HepG2 (cell line): ENCODE results near the gene MRPL28. TPM values are rescaled to one million over a fixed set of nuclear protein-coding genes. Genes with fewer than 3 reads are reported as not detected.

Source experiments
- ATF7 ChIP-seq, 2 experiments: fragments of 450-650 bp in 1 of 2; sonication (generic) in 1 of 2; formaldehyde crosslinking in 1 of 2; IDR thresholded peaks; 2 replicates each; pipeline versions ENCODE4 v1.4.0 to v1.6.1; 2016 to 2020; ENCODE audit warnings: antibody characterized with exemption in 1 of 2, mild to moderate bottlenecking in 1 of 2, missing genetic modification reagents in 1 of 2
- NCOR1 ChIP-seq: fragments of 200-600 bp; sonication (generic); IDR thresholded peaks from 2 replicates; pipeline ENCODE4 v1.7.0; 2017; ENCODE audit warnings: antibody characterized with exemption, low read length, borderline replicate concordance
- RFX3 ChIP-seq: IDR thresholded peaks from 2 replicates; pipeline ENCODE4 v1.6.1; 2016; ENCODE audit warnings: missing biosample characterization, missing genetic modification reagents
- SAP130 ChIP-seq: IDR thresholded peaks from 2 replicates; pipeline ENCODE4 v1.6.1; 2016; ENCODE audit warnings: low read depth
- ZEB1 ChIP-seq: IDR thresholded peaks from 2 replicates; pipeline ENCODE4 v1.6.1; 2012; ENCODE audit warnings: mild to moderate bottlenecking, low read depth, inconsistent platforms; ENCODE audit not compliant: insufficient replicate concordance
- polyA plus RNA-seq, 8 experiments: library from polyadenylated mRNA; depleted of rRNA in 3 of 8; stranded (reverse) in 7 of 8; unstranded in 1 of 8; fragments of >200 nt; fragmentation: Illumina TruSeq in 4 of 8; extraction: Trizol in 4 of 8; gene quantifications; 2 replicates each; pipeline versions ENCODE4 v1.2.1 to v1.2.3, GENCODE V29; 2011 to 2016; ENCODE audit warnings: low read depth in 4 of 8, missing spikeins in 1 of 8, mixed read lengths in 1 of 8; ENCODE audit not compliant: insufficient read depth in 1 of 8
- total RNA-seq, 5 experiments: library from RNA; depleted of rRNA; stranded (reverse); fragments of >200 nt; fragmentation: Illumina TruSeq; extraction: Trizol; gene quantifications; 2 replicates each; pipeline ENCODE4 v1.2.3, GENCODE V29; 2016; ENCODE audit warnings: low read depth in 1 of 5
- TF ChIP-seq, protein P1 (sequence below): sonication (generic); formaldehyde crosslinking; IDR thresholded peaks from 2 replicates; pipeline ENCODE4 v1.5.0; 2020; ENCODE audit warnings: mild to moderate bottlenecking, missing genetic modification reagents
- TF ChIP-seq, protein P2 (sequence below): sonication (generic); formaldehyde crosslinking; IDR thresholded peaks from 2 replicates; pipeline ENCODE4 v1.5.1; 2020; ENCODE audit warnings: mild to moderate bottlenecking, moderate library complexity, missing genetic modification reagents
- TF ChIP-seq, protein P3 (sequence below): sonication (generic); formaldehyde crosslinking; IDR thresholded peaks from 2 replicates; pipeline ENCODE4 v1.8.0; 2022; ENCODE audit warnings: missing genetic modification reagents, low read depth, mild to moderate bottlenecking, borderline replicate concordance
- TF ChIP-seq, protein P4 (sequence below): sonication (generic); formaldehyde crosslinking; conservative IDR thresholded peaks from 2 replicates; pipeline ENCODE4 v1.8.0; 2022; ENCODE audit warnings: low read depth, missing genetic modification reagents
- TF ChIP-seq, protein P5 (sequence below): sonication (generic); formaldehyde crosslinking; IDR thresholded peaks from 2 replicates; pipeline ENCODE4 v1.4.0; 2020; ENCODE audit warnings: missing genetic modification reagents
- TF ChIP-seq, protein P6 (sequence below): IDR thresholded peaks from 2 replicates; pipeline ENCODE4 v1.6.1; 2016; ENCODE audit warnings: mild to moderate bottlenecking, missing biosample characterization, missing genetic modification reagents
- TF ChIP-seq, protein P7 (sequence below): sonication (generic); formaldehyde crosslinking; IDR thresholded peaks from 2 replicates; pipeline ENCODE4 v1.5.0; 2020; ENCODE audit warnings: missing genetic modification reagents
- TF ChIP-seq, protein P8 (sequence below): sonication (generic); formaldehyde crosslinking; IDR thresholded peaks from 2 replicates; pipeline ENCODE4 v1.4.0; 2020; ENCODE audit warnings: missing genetic modification reagents

MRPL28 gene
- total and polyA plus RNA-seq, 2 of the 13 experiments (the other 11 are each of a cell fraction or from before 2014, with no cell fraction given), result 114 to 135 TPM

DNA sequence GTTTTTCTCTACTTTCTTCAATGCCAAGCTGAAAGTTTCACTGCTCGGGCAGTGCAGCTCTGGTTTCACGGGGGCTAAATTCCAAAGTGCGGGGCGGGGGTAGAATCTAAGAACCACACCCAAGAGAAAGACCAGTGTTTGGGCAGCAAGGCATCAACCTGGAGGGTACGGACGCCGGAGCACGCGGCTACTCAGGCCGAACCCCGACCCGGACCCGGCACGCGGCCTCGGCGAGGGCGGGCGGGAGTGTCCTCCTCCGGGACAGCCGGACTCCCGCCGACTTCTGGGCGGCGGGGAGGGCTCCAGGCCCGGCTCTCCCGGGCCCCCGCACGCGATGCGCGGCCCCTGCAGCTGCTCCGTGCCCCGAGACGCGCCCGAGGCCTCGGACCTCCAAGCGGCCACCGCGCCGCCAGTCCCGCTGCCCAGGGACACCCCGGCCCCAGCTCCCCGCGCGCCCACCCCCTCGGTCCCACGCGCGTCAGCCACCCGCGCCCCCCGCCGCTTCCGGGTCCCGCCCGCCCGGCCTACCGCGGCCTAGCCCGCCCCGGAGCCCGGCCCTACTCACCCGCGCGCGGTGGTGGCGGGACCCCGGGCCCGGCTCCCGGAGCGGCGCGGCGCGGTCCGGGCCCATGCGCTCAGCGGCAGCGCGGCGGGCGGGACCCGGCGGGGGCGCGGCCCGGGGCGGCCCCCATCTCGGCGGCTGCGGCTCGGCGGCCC lies 18.4 kb downstream of the MRPL28 start (continued):
- TF ChIP-seq, protein P1, sequence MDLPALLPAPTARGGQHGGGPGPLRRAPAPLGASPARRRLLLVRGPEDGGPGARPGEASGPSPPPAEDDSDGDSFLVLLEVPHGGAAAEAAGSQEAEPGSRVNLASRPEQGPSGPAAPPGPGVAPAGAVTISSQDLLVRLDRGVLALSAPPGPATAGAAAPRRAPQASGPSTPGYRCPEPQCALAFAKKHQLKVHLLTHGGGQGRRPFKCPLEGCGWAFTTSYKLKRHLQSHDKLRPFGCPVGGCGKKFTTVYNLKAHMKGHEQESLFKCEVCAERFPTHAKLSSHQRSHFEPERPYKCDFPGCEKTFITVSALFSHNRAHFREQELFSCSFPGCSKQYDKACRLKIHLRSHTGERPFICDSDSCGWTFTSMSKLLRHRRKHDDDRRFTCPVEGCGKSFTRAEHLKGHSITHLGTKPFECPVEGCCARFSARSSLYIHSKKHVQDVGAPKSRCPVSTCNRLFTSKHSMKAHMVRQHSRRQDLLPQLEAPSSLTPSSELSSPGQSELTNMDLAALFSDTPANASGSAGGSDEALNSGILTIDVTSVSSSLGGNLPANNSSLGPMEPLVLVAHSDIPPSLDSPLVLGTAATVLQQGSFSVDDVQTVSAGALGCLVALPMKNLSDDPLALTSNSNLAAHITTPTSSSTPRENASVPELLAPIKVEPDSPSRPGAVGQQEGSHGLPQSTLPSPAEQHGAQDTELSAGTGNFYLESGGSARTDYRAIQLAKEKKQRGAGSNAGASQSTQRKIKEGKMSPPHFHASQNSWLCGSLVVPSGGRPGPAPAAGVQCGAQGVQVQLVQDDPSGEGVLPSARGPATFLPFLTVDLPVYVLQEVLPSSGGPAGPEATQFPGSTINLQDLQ (CRISPR knock-in tag), result no peak
- TF ChIP-seq ATF7 (IDR thresholded peaks at IDR 0.05) (no peak), ATF7 (CRISPR knock-in tag; IDR thresholded peaks at IDR 0.05) (no peak), RFX3 (CRISPR knock-in tag) (no peak), SAP130 (CRISPR knock-in tag) (peak; percentile 40), ZEB1 (no peak), NCOR1 (no peak)
- TF ChIP-seq, protein P2, sequence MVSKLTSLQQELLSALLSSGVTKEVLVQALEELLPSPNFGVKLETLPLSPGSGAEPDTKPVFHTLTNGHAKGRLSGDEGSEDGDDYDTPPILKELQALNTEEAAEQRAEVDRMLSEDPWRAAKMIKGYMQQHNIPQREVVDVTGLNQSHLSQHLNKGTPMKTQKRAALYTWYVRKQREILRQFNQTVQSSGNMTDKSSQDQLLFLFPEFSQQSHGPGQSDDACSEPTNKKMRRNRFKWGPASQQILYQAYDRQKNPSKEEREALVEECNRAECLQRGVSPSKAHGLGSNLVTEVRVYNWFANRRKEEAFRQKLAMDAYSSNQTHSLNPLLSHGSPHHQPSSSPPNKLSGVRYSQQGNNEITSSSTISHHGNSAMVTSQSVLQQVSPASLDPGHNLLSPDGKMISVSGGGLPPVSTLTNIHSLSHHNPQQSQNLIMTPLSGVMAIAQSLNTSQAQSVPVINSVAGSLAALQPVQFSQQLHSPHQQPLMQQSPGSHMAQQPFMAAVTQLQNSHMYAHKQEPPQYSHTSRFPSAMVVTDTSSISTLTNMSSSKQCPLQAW (CRISPR knock-in tag), result no peak
- TF ChIP-seq, protein P3, sequence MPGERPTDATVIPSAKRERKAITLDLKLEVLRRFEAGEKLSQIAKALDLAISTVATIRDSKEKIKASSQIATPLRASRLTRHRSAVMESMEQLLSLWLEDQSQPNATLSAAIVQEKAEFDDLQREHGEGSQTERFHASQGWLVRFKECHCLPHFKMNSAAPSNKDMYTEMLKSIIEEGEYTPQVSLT, result no peak
- TF ChIP-seq, protein P4, sequence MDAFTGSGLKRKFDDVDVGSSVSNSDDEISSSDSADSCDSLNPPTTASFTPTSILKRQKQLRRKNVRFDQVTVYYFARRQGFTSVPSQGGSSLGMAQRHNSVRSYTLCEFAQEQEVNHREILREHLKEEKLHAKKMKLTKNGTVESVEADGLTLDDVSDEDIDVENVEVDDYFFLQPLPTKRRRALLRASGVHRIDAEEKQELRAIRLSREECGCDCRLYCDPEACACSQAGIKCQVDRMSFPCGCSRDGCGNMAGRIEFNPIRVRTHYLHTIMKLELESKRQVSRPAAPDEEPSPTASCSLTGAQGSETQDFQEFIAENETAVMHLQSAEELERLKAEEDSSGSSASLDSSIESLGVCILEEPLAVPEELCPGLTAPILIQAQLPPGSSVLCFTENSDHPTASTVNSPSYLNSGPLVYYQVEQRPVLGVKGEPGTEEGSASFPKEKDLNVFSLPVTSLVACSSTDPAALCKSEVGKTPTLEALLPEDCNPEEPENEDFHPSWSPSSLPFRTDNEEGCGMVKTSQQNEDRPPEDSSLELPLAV (CRISPR knock-in tag), result no peak
- TF ChIP-seq, protein P5, sequence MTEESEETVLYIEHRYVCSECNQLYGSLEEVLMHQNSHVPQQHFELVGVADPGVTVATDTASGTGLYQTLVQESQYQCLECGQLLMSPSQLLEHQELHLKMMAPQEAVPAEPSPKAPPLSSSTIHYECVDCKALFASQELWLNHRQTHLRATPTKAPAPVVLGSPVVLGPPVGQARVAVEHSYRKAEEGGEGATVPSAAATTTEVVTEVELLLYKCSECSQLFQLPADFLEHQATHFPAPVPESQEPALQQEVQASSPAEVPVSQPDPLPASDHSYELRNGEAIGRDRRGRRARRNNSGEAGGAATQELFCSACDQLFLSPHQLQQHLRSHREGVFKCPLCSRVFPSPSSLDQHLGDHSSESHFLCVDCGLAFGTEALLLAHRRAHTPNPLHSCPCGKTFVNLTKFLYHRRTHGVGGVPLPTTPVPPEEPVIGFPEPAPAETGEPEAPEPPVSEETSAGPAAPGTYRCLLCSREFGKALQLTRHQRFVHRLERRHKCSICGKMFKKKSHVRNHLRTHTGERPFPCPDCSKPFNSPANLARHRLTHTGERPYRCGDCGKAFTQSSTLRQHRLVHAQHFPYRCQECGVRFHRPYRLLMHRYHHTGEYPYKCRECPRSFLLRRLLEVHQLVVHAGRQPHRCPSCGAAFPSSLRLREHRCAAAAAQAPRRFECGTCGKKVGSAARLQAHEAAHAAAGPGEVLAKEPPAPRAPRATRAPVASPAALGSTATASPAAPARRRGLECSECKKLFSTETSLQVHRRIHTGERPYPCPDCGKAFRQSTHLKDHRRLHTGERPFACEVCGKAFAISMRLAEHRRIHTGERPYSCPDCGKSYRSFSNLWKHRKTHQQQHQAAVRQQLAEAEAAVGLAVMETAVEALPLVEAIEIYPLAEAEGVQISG (CRISPR knock-in tag), result no peak
- TF ChIP-seq, protein P6, sequence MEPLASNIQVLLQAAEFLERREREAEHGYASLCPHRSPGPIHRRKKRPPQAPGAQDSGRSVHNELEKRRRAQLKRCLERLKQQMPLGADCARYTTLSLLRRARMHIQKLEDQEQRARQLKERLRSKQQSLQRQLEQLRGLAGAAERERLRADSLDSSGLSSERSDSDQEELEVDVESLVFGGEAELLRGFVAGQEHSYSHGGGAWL (CRISPR knock-in tag), result peak; percentile 57
- TF ChIP-seq, protein P7, sequence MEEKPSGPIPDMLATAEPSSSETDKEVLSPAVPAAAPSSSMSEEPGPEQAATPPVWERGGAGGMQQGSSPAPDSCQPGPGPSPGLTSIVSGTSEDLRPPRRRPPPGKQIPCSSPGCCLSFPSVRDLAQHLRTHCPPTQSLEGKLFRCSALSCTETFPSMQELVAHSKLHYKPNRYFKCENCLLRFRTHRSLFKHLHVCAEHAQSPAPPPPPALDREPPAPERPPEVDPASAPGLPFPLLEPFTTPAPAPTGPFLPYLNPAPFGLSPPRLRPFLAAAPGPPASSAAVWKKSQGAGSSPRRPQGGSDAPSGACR, result no peak
- TF ChIP-seq, protein P8, sequence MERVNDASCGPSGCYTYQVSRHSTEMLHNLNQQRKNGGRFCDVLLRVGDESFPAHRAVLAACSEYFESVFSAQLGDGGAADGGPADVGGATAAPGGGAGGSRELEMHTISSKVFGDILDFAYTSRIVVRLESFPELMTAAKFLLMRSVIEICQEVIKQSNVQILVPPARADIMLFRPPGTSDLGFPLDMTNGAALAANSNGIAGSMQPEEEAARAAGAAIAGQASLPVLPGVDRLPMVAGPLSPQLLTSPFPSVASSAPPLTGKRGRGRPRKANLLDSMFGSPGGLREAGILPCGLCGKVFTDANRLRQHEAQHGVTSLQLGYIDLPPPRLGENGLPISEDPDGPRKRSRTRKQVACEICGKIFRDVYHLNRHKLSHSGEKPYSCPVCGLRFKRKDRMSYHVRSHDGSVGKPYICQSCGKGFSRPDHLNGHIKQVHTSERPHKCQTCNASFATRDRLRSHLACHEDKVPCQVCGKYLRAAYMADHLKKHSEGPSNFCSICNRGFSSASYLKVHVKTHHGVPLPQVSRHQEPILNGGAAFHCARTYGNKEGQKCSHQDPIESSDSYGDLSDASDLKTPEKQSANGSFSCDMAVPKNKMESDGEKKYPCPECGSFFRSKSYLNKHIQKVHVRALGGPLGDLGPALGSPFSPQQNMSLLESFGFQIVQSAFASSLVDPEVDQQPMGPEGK (CRISPR knock-in tag), result peak; percentile 54; the same call in 1 of the 2 replicates
